IPS DF 6.9 (cell line): Measurements from ENCODE around the gene ZEB2.

Source experiments
- DNase-seq: peaks from one replicate; pipeline ENCODE4 v3.0.0-alpha.2; 2013; ENCODE audit warnings: low read depth, low spot score
- H3K27ac ChIP-seq: one replicate; pipeline ENCODE4 v1.5.1; 2013; ENCODE audit warnings: low read length, control low read depth
- H3K27me3 ChIP-seq: 2 replicates; pipeline ENCODE4 v1.6.1; 2013; ENCODE audit warnings: mild to moderate bottlenecking, low read length; ENCODE audit not compliant: control insufficient read depth, insufficient read depth
- H3K36me3 ChIP-seq: 2 replicates; pipeline ENCODE4 v1.6.1; 2013; ENCODE audit warnings: low read length; ENCODE audit not compliant: control insufficient read depth, insufficient read depth
- H3K4me1 ChIP-seq: 2 replicates; pipeline ENCODE4 v1.6.1; 2013; ENCODE audit warnings: low read length; ENCODE audit not compliant: control insufficient read depth, insufficient read depth
- H3K4me3 ChIP-seq: 2 replicates; pipeline ENCODE4 v1.5.1; 2013; ENCODE audit warnings: mild to moderate bottlenecking, low read length
- H3K9me3 ChIP-seq: 2 replicates; pipeline ENCODE4 v1.6.1; 2013; ENCODE audit warnings: low read length, inconsistent platforms; ENCODE audit not compliant: control insufficient read depth, insufficient read depth
- WGBS: extraction: QIAGEN DNeasy Blood & Tissue Kit; methylation state at CpG from one replicate; pipeline ENCODE4 v1.1.7; 2013; ENCODE audit warnings: mixed read lengths, missing lambda C conversion rate; ENCODE audit not compliant: insufficient read length, insufficient coverage; 5-methylcytosine and 5-hydroxymethylcytosine counted together

ZEB2 gene

GRCh38 chr2:144520756-144521487, 1.0 kb upstream of the ZEB2 start:
- no peak for DNase-seq
- Histone ChIP-seq H3K9me3 (no peaks in the 10 kb centered on the region), H3K36me3 (no peaks in the 10 kb centered on the region), H3K27me3 (peaks cover 47% of the 10 kb centered on the region), H3K4me1 (no peaks in the 10 kb centered on the region; the same call in 1 of the 2 replicates), H3K4me3 (no peak overlapping the region), H3K27ac (no peak overlapping the region)
- no CpG with 5 or more reads among the region's 8 CpGs for WGBS

- Histone ChIP-seq H3K9me3 (no peaks in the 10 kb centered on the region), H3K27ac (no peak overlapping the region), H3K36me3 (no peaks in the 10 kb centered on the region), H3K4me3 (no peak overlapping the region), H3K27me3 (peaks cover 58% of the 10 kb centered on the region), H3K4me1 (peaks cover 2% of the 10 kb centered on the region; the same call in 1 of the 2 replicates)
- WGBS = no CpG with 5 or more reads among the region's 3 CpGs
- DNase-seq = no peak
Observed at GRCh38 chr2:144519597-144519933, 354 bp downstream of the ZEB2 start.

- H3K27ac ChIP-seq = no peak overlapping the region
Observed at GRCh38 chr2:144518748-144519596, 947 bp downstream of the ZEB2 start.

GRCh38 chr2:144517866-144518747, 1.8 kb downstream of the ZEB2 start:
- Histone ChIP-seq H3K36me3 (no peaks in the 10 kb centered on the region), H3K4me1 (peaks cover 2% of the 10 kb centered on the region; the same call in 1 of the 2 replicates), H3K27ac (no peak overlapping the region), H3K27me3 (peaks cover 71% of the 10 kb centered on the region), H3K9me3 (no peaks in the 10 kb centered on the region), H3K4me3 (no peak overlapping the region; the same call in 1 of the 2 replicates)
- DNase-seq = no peak
- no CpG with 5 or more reads among the region's 21 CpGs for WGBS

More at GRCh38 chr2:144518748-144519596, 947 bp downstream of the ZEB2 start:
- no peak for DNase-seq
- WGBS = no CpG with 5 or more reads among the region's 8 CpGs
- Histone ChIP-seq H3K27me3 (peaks cover 63% of the 10 kb centered on the region), H3K9me3 (no peaks in the 10 kb centered on the region), H3K4me3 (no peak overlapping the region), H3K36me3 (no peaks in the 10 kb centered on the region), H3K4me1 (peaks cover 2% of the 10 kb centered on the region; the same call in 1 of the 2 replicates)

- WGBS = no CpG with 5 or more reads among the region's 83 CpGs
- no peaks in the 10 kb centered on the region for H3K9me3 ChIP-seq
- no peaks in the 10 kb centered on the region for H3K36me3 ChIP-seq
- no peak overlapping the region for H3K27ac ChIP-seq
- no peak for DNase-seq
- H3K4me3 ChIP-seq = peak overlapping the region; percentile 63; the same call in 1 of the 2 replicates
- H3K4me1 ChIP-seq = peaks cover 7% of the 10 kb centered on the region; the same call in 1 of the 2 replicates
- H3K27me3 ChIP-seq = peaks cover 76% of the 10 kb centered on the region
Observed at GRCh38 chr2:144516981-144517865, 2.7 kb downstream of the ZEB2 start.

- peaks cover 9% of the 10 kb centered on the region; the same call in 1 of the 2 replicates for H3K4me1 ChIP-seq
- no peaks in the 10 kb centered on the region for H3K9me3 ChIP-seq
- DNase-seq = no peak
- peak overlapping the region; percentile 63; the same call in 1 of the 2 replicates for H3K4me3 ChIP-seq
- no CpG with 5 or more reads among the region's 57 CpGs for WGBS
- no peaks in the 10 kb centered on the region for H3K36me3 ChIP-seq
- H3K27ac ChIP-seq = no peak overlapping the region
- peaks cover 77% of the 10 kb centered on the region for H3K27me3 ChIP-seq
Observed at GRCh38 chr2:144516411-144516980, 3.4 kb downstream of the ZEB2 start.

- no CpG with 5 or more reads among the region's 50 CpGs for WGBS
- Histone ChIP-seq H3K27me3 (peaks cover 71% of the 10 kb centered on the region), H3K9me3 (no peaks in the 10 kb centered on the region), H3K36me3 (no peaks in the 10 kb centered on the region), H3K27ac (no peak overlapping the region), H3K4me3 (peak overlapping the region; percentile 63; the same call in 1 of the 2 replicates), H3K4me1 (peaks cover 9% of the 10 kb centered on the region; the same call in 1 of the 2 replicates)
- DNase-seq = no peak
Observed at GRCh38 chr2:144515696-144516410, 4.1 kb downstream of the ZEB2 start.

GRCh38 chr2:144515099-144515695, 4.7 kb downstream of the ZEB2 start:
- peaks cover 67% of the 10 kb centered on the region for H3K27me3 ChIP-seq
- H3K36me3 ChIP-seq = no peaks in the 10 kb centered on the region
- no peaks in the 10 kb centered on the region for H3K9me3 ChIP-seq
- no peak overlapping the region; the same call in 1 of the 2 replicates for H3K4me3 ChIP-seq
- DNase-seq = no peak
- no peak overlapping the region for H3K27ac ChIP-seq
- H3K4me1 ChIP-seq = peaks cover 9% of the 10 kb centered on the region; the same call in 1 of the 2 replicates
- no CpG with 5 or more reads among the region's 4 CpGs for WGBS
